ENCODE results near the gene MTA1.

- no peak for TF ChIP-seq CTCF (IDR thresholded peaks at IDR 0.05)
- no peak for TF ChIP-seq EZH2 (IDR thresholded peaks at IDR 0.05)
- no peak for TF ChIP-seq EZH2phosphoT487 (IDR thresholded peaks at IDR 0.05)
Observed at GRCh38 chr14:105425823-105426247, 6.2 kb downstream of the MTA1 start.

All from neural progenitor cell (in vitro differentiated cells).